ENCODE data around the gene NUDT16L1. TPM values are rescaled to one million over a fixed set of nuclear protein-coding genes. Genes with fewer than 3 reads are reported as not detected.

The NUDT16L1 gene
- total RNA-seq, 1 experiment from 2014 or later = 49.9 TPM

DNA sequence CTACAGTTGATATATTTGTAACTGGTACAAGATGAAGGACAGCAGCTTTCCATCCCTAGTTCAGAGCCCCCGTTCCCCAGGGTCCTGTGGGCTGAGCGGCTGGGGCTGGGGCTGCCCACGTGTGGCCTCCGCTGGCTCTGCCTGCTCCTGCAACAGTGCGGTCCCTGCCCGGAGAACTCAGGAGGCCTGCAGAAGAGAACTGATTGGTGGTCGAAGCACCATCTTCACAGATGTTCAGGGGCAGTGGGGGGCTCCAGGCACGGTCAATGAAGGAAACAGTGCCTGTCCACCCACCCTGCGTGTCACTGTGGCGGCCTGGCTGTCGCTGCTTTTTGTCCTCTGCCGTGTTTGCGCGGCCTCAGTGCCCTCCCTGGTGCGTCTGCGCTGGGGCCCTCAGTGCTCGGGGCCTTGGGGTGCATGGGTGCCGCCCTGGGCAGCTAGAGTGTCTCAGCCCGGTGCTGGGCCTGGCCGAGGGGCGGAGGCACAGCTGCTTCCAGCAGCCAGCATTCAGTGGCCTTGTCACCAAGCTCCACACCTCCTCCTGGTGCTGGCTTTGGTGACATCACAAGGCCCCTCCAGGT, 4.2 kb upstream of the NUDT16L1 start:
- Histone ChIP-seq H2AFZ (ENCODE audit: low read length) (no peak overlapping the region), H3K4me2 (ENCODE audit: low read length) (no peak overlapping the region), H3K27ac (ENCODE audit: low read length) (no peak overlapping the region), H3K9me3 (ENCODE audit: low read length) (no peaks in the 10 kb centered on the region), H4K20me1 (ENCODE audit: low read length) (no peaks in the 10 kb centered on the region), H3K9me2 (replicated peaks; ENCODE audit: low read length) (no peaks in the 10 kb centered on the region), H3K79me2 (ENCODE audit: low read length) (0 out of 2 replicates have a peak, but pooled peaks cover 3% of the 10 kb centered on the region), H3K4me1 (ENCODE audit: insufficient read depth, low read length) (peaks cover 5% of the 10 kb centered on the region; the same call in 1 of the 2 replicates), H3F3A (ENCODE audit: low read length, unreplicated experiment) (no peaks in the 10 kb centered on the region), H3K9ac (ENCODE audit: low read length) (no peak overlapping the region), H3K4me3 (ENCODE audit: low read length) (no peak overlapping the region), H3K27me3 (ENCODE audit: low read length) (no peaks in the 10 kb centered on the region), H3K36me3 (ENCODE audit: low read depth, low read length) (no peaks in the 10 kb centered on the region)
- TF ChIP-seq EZH2 (IDR thresholded peaks at IDR 0.05; ENCODE audit: low read length, unreplicated experiment) (no peak), CTCF (conservative IDR thresholded peaks at IDR 0.05; ENCODE audit: low read depth, low read length) (no peak)
- POLR2A ChIA-PET (ENCODE audit: unreplicated experiment) = no interaction called here
- no peak for ATAC-seq
- CTCF ChIA-PET = no interaction called here
- intact Hi-C loops (cut with micrococcal nuclease) = no loop called here
- no TSS peak for BruUV-seq (replicated peaks)
- DNase-seq = no peak

- Histone ChIP-seq H3K4me3 (ENCODE audit: low read length) (no peak overlapping the region), H3K36me3 (ENCODE audit: low read depth, low read length) (no peaks in the 10 kb centered on the region), H3K27ac (ENCODE audit: low read length) (no peak overlapping the region), H3K9me2 (replicated peaks; ENCODE audit: low read length) (no peaks in the 10 kb centered on the region), H3K4me1 (ENCODE audit: insufficient read depth, low read length) (peaks cover 5% of the 10 kb centered on the region; the same call in 1 of the 2 replicates), H3F3A (ENCODE audit: low read length, unreplicated experiment) (no peaks in the 10 kb centered on the region), H2AFZ (ENCODE audit: low read length) (no peak overlapping the region), H3K9me3 (ENCODE audit: low read length) (no peaks in the 10 kb centered on the region), H3K79me2 (ENCODE audit: low read length) (0 out of 2 replicates have a peak, but pooled peaks cover 3% of the 10 kb centered on the region), H3K4me2 (ENCODE audit: low read length) (no peak overlapping the region), H3K9ac (ENCODE audit: low read length) (no peak overlapping the region), H4K20me1 (ENCODE audit: low read length) (no peaks in the 10 kb centered on the region), H3K27me3 (ENCODE audit: low read length) (no peaks in the 10 kb centered on the region)
- no TSS peak for BruUV-seq (replicated peaks)
- ATAC-seq = no peak
- POLR2A ChIA-PET (ENCODE audit: unreplicated experiment) = no interaction called here
- no peak for DNase-seq
- CTCF ChIA-PET = no interaction called here
- intact Hi-C loops (cut with micrococcal nuclease) = no loop called here
- TF ChIP-seq EZH2phosphoT487 (IDR thresholded peaks at IDR 0.05; ENCODE audit: borderline replicate concordance, low read length) (no peak), EZH2 (IDR thresholded peaks at IDR 0.05; ENCODE audit: low read length, unreplicated experiment) (no peak), CTCF (conservative IDR thresholded peaks at IDR 0.05; ENCODE audit: low read depth, low read length) (no peak)
Observed at GRCh38 chr16:4689864-4690704, 3.3 kb upstream of the NUDT16L1 start.

Data from PC-3 (cell line).